PFSK-1 (cell line): ENCODE results near the gene TRA2B.

Experiments
- FOXP2 ChIP-seq: optimal IDR thresholded peaks from 2 replicates; pipeline ENCODE3; 2011; ENCODE audit warnings: borderline replicate concordance, control low read depth, inconsistent platforms; ENCODE audit not compliant: insufficient read depth; ENCODE audit errors: extremely low read length, extremely low read depth
- POLR2AphosphoS5 ChIP-seq: IDR thresholded peaks from 2 replicates; pipeline ENCODE4 v1.6.1; 2012; ENCODE audit warnings: low read depth, mild to moderate bottlenecking, control low read depth, low read length, moderate library complexity
- REST ChIP-seq, 2 experiments: IDR thresholded peaks; 2 replicates each; pipeline versions ENCODE4 v1.6.1 to v1.8.0; 2011 to 2012; ENCODE audit warnings: low read depth in 2 of 2, low read length in 2 of 2, control low read depth in 1 of 2, inconsistent platforms in 1 of 2, mild to moderate bottlenecking in 1 of 2, moderate library complexity in 1 of 2; ENCODE audit not compliant: insufficient read depth in 1 of 2
- SIN3A ChIP-seq: IDR thresholded peaks from 2 replicates; pipeline ENCODE4 v1.6.1; 2012; ENCODE audit warnings: mild to moderate bottlenecking, low read length, moderate library complexity, borderline replicate concordance; ENCODE audit not compliant: insufficient read depth
- TAF1 ChIP-seq: IDR thresholded peaks from 2 replicates; pipeline ENCODE4 v1.6.1; 2012; ENCODE audit warnings: low read length, control low read depth, borderline replicate concordance; ENCODE audit not compliant: insufficient read depth

- TF ChIP-seq POLR2AphosphoS5 (no peak), TAF1 (no peak), SIN3A (no peak), FOXP2 (no peak), REST (IDR thresholded peaks at IDR 0.05; ENCODE audit: insufficient read depth in 1 of 2, low read depth in 2 of 2, low read length in 2 of 2) (no peak)
Measured at GRCh38 chr3:185986198-185986777, 48.5 kb upstream of the TRA2B start.
